ENCODE measurements around the gene LSAMP. TPM values are rescaled to one million over a fixed set of nuclear protein-coding genes. Genes with fewer than 3 reads are reported as not detected.

LSAMP gene
- total RNA-seq, 2 experiments from 2014 or later = not detected

GRCh38 chr3:116200956-116201690 lies 244.2 kb downstream of the LSAMP start:
- no peak for DNase-seq
- ChIA-PET POLR2A (interaction anchor here (0.6 kb wide), 1 partner anchor 1292 kb away, joined by 3 read pairs; no protein-coding TSS in a partner anchor), CTCF (no interaction called here)
- Mint-ChIP-seq H3K9me3 (peaks cover 1% of the 10 kb centered on the region), H3K36me3 (ENCODE audit: low read depth) (no peaks in the 10 kb centered on the region), H3K4me1 (ENCODE audit: low read depth) (no peaks in the 10 kb centered on the region), H3K4me3 (no peak overlapping the region), H3K27ac (no peak overlapping the region), H3K27me3 (no peaks in the 10 kb centered on the region)
- TF ChIP-seq CTCF (IDR thresholded peaks at IDR 0.05) = no peak
- intact Hi-C loops (cut with micrococcal nuclease) = no loop called here
- ATAC-seq = no peak

GRCh38 chr3:116199063-116199462 lies 246.2 kb downstream of the LSAMP start:
- H3K27ac Mint-ChIP-seq = no peak overlapping the region
- intact Hi-C loops (cut with micrococcal nuclease) = no loop called here
- peaks cover 1% of the 10 kb centered on the region for H3K9me3 Mint-ChIP-seq
- no peak for TF ChIP-seq CTCF (IDR thresholded peaks at IDR 0.05)
- H3K4me3 Mint-ChIP-seq = no peak overlapping the region
- POLR2A ChIA-PET = no interaction called here
- H3K27me3 Mint-ChIP-seq = no peaks in the 10 kb centered on the region
- no peaks in the 10 kb centered on the region for H3K36me3 Mint-ChIP-seq (ENCODE audit: low read depth)
- CTCF ChIA-PET = no interaction called here
- DNase-seq = no peak
- no peak for ATAC-seq
- no peaks in the 10 kb centered on the region for H3K4me1 Mint-ChIP-seq (ENCODE audit: low read depth)

- DNase-seq (no peak), ATAC-seq (no peak)
- H3K9me3 Mint-ChIP-seq = peaks cover 1% of the 10 kb centered on the region
- no peaks in the 10 kb centered on the region for H3K36me3 Mint-ChIP-seq (ENCODE audit: low read depth)
- H3K4me3 Mint-ChIP-seq = no peak overlapping the region
- no peak overlapping the region for H3K27ac Mint-ChIP-seq
- ChIA-PET POLR2A (no interaction called here), CTCF (no interaction called here)
- intact Hi-C loops (cut with micrococcal nuclease) = no loop called here
- H3K4me1 Mint-ChIP-seq (ENCODE audit: low read depth) = no peaks in the 10 kb centered on the region
- no peak for TF ChIP-seq CTCF (IDR thresholded peaks at IDR 0.05)
- H3K27me3 Mint-ChIP-seq = no peaks in the 10 kb centered on the region
Measured at GRCh38 chr3:116198087-116198486, 247.2 kb downstream of the LSAMP start.

GRCh38 chr3:116192464-116192863 lies 252.8 kb downstream of the LSAMP start:
- POLR2A ChIA-PET = no interaction called here
- no peak for TF ChIP-seq CTCF (IDR thresholded peaks at IDR 0.05)
- Mint-ChIP-seq H3K27ac (no peak overlapping the region), H3K4me3 (no peak overlapping the region), H3K36me3 (ENCODE audit: low read depth) (no peaks in the 10 kb centered on the region), H3K27me3 (no peaks in the 10 kb centered on the region), H3K4me1 (ENCODE audit: low read depth) (no peaks in the 10 kb centered on the region), H3K9me3 (no peaks in the 10 kb centered on the region)
- intact Hi-C loops (cut with micrococcal nuclease) = no loop called here
- no peak for DNase-seq
- no peak for ATAC-seq
- CTCF ChIA-PET = no interaction called here

- ChIA-PET POLR2A (no interaction called here), CTCF (no interaction called here)
- Mint-ChIP-seq H3K27me3 (no peaks in the 10 kb centered on the region), H3K36me3 (ENCODE audit: low read depth) (no peaks in the 10 kb centered on the region), H3K27ac (no peak overlapping the region), H3K4me1 (ENCODE audit: low read depth) (no peaks in the 10 kb centered on the region), H3K9me3 (no peaks in the 10 kb centered on the region), H3K4me3 (no peak overlapping the region)
- no peak for TF ChIP-seq CTCF (IDR thresholded peaks at IDR 0.05)
- intact Hi-C loops (cut with micrococcal nuclease) = no loop called here
- DNase-seq (no peak), ATAC-seq (no peak)
Measured at GRCh38 chr3:116191409-116191808, 253.9 kb downstream of the LSAMP start.

Measured in activated CD8-positive, alpha-beta T cell treated with anti-CD3 and anti-CD28 coated beads for 36 hours (primary cell).